A673 (cell line): ENCODE results near the gene ZNF646. TPM values are rescaled to one million over a fixed set of nuclear protein-coding genes. Genes with fewer than 3 reads are reported as not detected.

Source experiments
- BruUV-seq: library from RNA; stranded (reverse); fragments of 400-500 nt; replicated peaks from 2 replicates; lab custom pipeline; 2021; lab: Mats Ljungman, UMichigan
- CTCF ChIA-PET: fragments of 300-600 bp; sonication (Branson Sonifier 250); formaldehyde crosslinking; loops from one replicate; lab custom pipeline; 2022; ENCODE audit warnings: antibody characterized with exemption; lab: Charles Lee
- POLR2A ChIA-PET: fragments of 300-600 bp; sonication (Branson Sonifier 250); formaldehyde crosslinking; loops from one replicate; lab custom pipeline; 2022; ENCODE audit warnings: antibody characterized with exemption; ENCODE audit not compliant: low non-redundant PET; lab: Charles Lee
- DNase-seq: peaks from one replicate; pipeline ENCODE4 v3.0.0-alpha.2; 2015; ENCODE audit warnings: low spot score
- H3K27ac ChIP-seq: fragments of 200-600 bp; sonication (generic); 2 replicates; pipeline ENCODE4 v1.5.1; 2016; ENCODE audit warnings: mixed run types, low read depth, mild to moderate bottlenecking, mixed read lengths, antibody characterized with exemption, low read length; ENCODE audit not compliant: poor library complexity, severe bottlenecking
- H3K27me3 ChIP-seq: fragments of 200-600 bp; sonication (generic); replicated peaks from 2 replicates; pipeline ENCODE4 v1.6.1; 2017; ENCODE audit warnings: mixed run types, low read depth, mild to moderate bottlenecking, mixed read lengths, antibody characterized with exemption, low read length; ENCODE audit not compliant: insufficient read depth, poor library complexity
- H3K36me3 ChIP-seq: fragments of 200-600 bp; sonication (generic); 2 replicates; pipeline ENCODE4 v1.6.1; 2016; ENCODE audit warnings: mixed run types, mild to moderate bottlenecking, mixed read lengths, antibody characterized with exemption, low read length; ENCODE audit not compliant: insufficient read depth, poor library complexity, severe bottlenecking
- H3K4me1 ChIP-seq: fragments of 200-600 bp; sonication (generic); 2 replicates; pipeline ENCODE4 v1.6.1; 2017; ENCODE audit warnings: mixed run types, mild to moderate bottlenecking, mixed read lengths, antibody characterized with exemption, low read length; ENCODE audit not compliant: insufficient read depth, poor library complexity, severe bottlenecking
- H3K4me3 ChIP-seq: fragments of 200-600 bp; sonication (generic); 2 replicates; pipeline ENCODE4 v1.5.1; 2016; ENCODE audit warnings: low read depth, mixed run types, mild to moderate bottlenecking, mixed read lengths, low read length; ENCODE audit not compliant: poor library complexity, severe bottlenecking
- H3K9me3 ChIP-seq: fragments of 200-600 bp; sonication (generic); 2 replicates; pipeline ENCODE4 v1.6.1; 2016; ENCODE audit warnings: mixed run types, low read depth, mild to moderate bottlenecking, mixed read lengths, antibody characterized with exemption, low read length; ENCODE audit not compliant: poor library complexity, severe bottlenecking
- EZH2 ChIP-seq: fragments of 200-600 bp; sonication (generic); IDR thresholded peaks from 2 replicates; pipeline ENCODE4 v1.6.1; 2017; ENCODE audit warnings: borderline replicate concordance, low read depth, mild to moderate bottlenecking, mixed read lengths, antibody characterized with exemption, low read length; ENCODE audit not compliant: poor library complexity, severe bottlenecking
- intact Hi-C: fragments of 100-400 bp; cut with micrococcal nuclease; formaldehyde crosslinking; loops from one replicate; pipeline ENCODE4 v1.10.0; 2022; ENCODE audit not compliant: unreplicated experiment
- total RNA-seq: library from RNA; stranded (reverse); gene quantifications from 2 replicates; pipeline ENCODE4 v1.2.3, GENCODE V29; 2021
- TF ChIP-seq, protein P1 (sequence below): fragments of 300-800, 200-600 bp; sonication (generic); conservative IDR thresholded peaks from 2 replicates; pipeline ENCODE4 v1.5.1; 2017; ENCODE audit warnings: low read depth, mild to moderate bottlenecking, antibody characterized with exemption, low read length, moderate library complexity, mixed read lengths

Gene ZNF646
- total RNA-seq, 1 experiment from 2014 or later: 26.6 TPM

DNA sequence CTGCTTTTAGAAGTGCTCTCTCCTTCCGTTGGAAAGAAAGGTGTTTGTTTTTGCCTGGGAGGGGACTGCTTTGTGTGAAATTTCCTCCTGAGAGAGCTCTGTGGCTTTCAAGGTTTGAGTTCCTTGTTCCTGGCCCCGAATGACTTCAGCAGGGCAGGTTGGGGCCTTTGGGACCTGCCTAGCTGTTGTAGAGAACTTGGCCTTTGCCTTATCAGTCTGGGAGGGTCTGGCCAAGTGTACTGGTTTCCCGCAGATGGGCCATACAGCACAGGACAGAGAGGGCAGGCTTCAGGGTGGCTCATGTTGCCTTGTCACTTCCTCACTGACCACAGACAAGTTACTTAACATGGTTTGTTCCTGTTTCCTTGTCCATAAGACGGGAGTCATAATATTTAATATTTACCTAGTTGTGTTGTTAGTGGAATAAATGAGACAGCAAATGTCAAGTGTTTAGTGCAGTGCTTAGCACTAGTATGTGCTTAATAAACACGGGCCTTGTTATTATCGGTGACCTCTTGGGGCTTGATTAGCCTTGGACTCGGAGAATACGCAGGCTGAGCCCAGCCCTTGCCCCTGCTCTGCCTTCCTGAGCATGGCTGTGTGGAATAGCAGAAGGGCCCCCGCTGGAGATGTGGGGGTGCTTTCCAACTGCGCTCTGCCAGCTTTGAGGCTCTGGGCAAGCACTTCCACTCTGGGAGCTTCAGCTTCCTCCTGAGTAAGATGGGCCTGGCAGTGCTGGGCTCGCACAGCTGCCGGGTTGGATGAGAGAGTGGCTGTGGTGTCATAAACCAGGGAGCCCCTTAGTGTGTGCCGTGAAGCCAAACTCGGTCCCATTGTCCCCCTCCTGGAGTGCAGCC is 54.7 kb downstream of the ZNF646 start:
- BruUV-seq: no TSS peak
- no peaks in the 10 kb centered on the region for H3K4me1 ChIP-seq
- TF ChIP-seq EZH2: no peak
- TF ChIP-seq, protein P1, sequence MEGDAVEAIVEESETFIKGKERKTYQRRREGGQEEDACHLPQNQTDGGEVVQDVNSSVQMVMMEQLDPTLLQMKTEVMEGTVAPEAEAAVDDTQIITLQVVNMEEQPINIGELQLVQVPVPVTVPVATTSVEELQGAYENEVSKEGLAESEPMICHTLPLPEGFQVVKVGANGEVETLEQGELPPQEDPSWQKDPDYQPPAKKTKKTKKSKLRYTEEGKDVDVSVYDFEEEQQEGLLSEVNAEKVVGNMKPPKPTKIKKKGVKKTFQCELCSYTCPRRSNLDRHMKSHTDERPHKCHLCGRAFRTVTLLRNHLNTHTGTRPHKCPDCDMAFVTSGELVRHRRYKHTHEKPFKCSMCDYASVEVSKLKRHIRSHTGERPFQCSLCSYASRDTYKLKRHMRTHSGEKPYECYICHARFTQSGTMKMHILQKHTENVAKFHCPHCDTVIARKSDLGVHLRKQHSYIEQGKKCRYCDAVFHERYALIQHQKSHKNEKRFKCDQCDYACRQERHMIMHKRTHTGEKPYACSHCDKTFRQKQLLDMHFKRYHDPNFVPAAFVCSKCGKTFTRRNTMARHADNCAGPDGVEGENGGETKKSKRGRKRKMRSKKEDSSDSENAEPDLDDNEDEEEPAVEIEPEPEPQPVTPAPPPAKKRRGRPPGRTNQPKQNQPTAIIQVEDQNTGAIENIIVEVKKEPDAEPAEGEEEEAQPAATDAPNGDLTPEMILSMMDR: no peak
- no peak for DNase-seq
- intact Hi-C loops: no loop called here
- ChIA-PET CTCF (no interaction called here), POLR2A (interaction anchor here (0.5 to 0.6 kb wide), 2 partner anchors 11 to 13 kb away, joined by 7 to 23 read pairs; partner anchors contain the start of gene KAT8)
- no peak overlapping the region for H3K4me3 ChIP-seq
- no peaks in the 10 kb centered on the region for H3K9me3 ChIP-seq
- no peaks in the 10 kb centered on the region for H3K27me3 ChIP-seq
- H3K36me3 ChIP-seq: peaks cover 11% of the 10 kb centered on the region
- no peak overlapping the region for H3K27ac ChIP-seq

DNA sequence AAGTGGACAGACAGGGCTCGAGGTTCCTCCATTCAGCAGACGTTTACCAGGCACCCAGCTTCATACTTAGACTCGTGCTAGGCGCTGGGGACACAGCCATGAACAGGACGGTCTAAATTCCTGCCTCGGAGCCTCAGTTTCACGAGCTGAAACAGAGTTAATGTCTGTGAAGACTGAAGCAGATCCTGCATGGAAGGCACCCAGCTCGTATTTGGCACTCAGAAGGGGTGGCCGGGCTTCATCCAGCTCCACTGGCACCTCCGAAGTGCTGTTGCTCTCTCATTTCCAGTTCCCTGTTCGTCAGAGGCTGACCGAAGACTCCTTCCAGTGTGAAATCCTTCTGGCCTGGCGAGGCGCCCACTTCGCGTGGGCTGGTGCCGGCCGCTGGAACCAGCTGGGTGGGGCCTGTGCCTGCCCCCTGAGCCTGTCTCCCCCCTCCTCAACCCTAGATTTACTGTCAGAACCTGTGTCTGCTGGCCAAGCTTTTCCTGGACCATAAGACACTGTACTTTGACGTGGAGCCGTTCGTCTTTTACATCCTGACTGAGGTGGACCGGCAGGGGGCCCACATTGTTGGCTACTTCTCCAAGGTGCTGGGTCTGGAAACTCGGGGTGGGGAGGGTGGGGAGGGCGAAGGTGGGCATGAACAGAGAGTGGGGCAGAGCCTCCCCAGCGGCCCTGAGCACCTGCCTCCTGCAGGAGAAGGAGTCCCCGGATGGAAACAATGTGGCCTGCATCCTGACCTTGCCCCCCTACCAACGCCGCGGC is 55.5 kb downstream of the ZNF646 start:
- intact Hi-C loops: no loop called here
- CTCF ChIA-PET: no interaction called here
- Histone ChIP-seq H3K36me3 (peaks cover 8% of the 10 kb centered on the region), H3K27me3 (no peaks in the 10 kb centered on the region), H3K4me3 (no peak overlapping the region), H3K9me3 (no peaks in the 10 kb centered on the region), H3K4me1 (no peaks in the 10 kb centered on the region), H3K27ac (no peak overlapping the region)
- BruUV-seq: no TSS peak
- POLR2A ChIA-PET: interaction anchor here (0.5 kb wide), 1 partner anchor 12 kb away, joined by 23 read pairs; no protein-coding TSS in a partner anchor
- DNase-seq: no peak
- TF ChIP-seq, protein P1: no peak

DNA sequence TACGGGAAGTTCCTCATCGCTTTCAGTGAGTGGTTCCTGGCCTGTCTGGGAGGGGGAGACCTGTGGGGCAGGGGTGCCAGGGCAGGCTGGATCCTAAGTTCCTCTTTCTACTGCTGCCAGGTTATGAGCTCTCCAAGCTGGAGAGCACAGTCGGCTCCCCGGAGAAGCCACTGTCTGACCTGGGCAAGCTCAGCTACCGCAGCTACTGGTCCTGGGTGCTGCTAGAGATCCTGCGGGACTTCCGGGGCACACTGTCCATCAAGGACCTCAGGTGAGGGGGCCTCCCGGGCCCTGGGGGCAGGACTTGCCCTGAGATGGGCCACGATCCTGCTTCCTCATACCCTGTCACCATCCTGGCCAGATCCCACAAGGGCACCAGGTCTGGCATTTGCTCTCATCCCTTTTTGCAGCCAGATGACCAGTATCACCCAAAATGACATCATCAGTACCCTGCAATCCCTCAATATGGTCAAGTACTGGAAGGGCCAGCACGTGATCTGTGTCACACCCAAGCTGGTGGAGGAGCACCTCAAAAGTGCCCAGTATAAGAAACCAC is 56.2 kb downstream of the ZNF646 start:
- intact Hi-C loops: no loop called here
- Histone ChIP-seq H3K4me3 (no peak overlapping the region), H3K4me1 (no peaks in the 10 kb centered on the region), H3K9me3 (no peaks in the 10 kb centered on the region), H3K36me3 (peaks cover 8% of the 10 kb centered on the region), H3K27ac (no peak overlapping the region), H3K27me3 (no peaks in the 10 kb centered on the region)
- no peak for DNase-seq
- CTCF ChIA-PET: no interaction called here
- BruUV-seq: no TSS peak
- no peak for TF ChIP-seq EZH2
- TF ChIP-seq, protein P1: no peak
- POLR2A ChIA-PET: no interaction called here
